Measurements from ENCODE around the gene GMDS. TPM values are rescaled to one million over a fixed set of nuclear protein-coding genes. Genes with fewer than 3 reads are reported as not detected.

Gene GMDS
- total RNA-seq, 8 experiments from 2014 or later = 4.5 to 61.7 (median 6.9) TPM

GRCh38 chr6:1864496-1864895 is 380.9 kb downstream of the GMDS start:
- Histone ChIP-seq H3K4me3 (no peak overlapping the region), H3K27ac (no peak overlapping the region), H3K4me1 (replicated peaks in 1 of 2) (no peaks in the 10 kb centered on the region)
- no peak for ATAC-seq (replicated peaks in 6 of 8)
- 20 to 93% (median 41%) methylated on average over 1 to 3 of the region's 3 CpGs; no CpG with 5 or more reads in 4 of the 10 experiments for WGBS, 10 experiments
- in situ Hi-C loops (cut with MboI; ENCODE audit: low pct_unique_long_range_greater_than_20kb in 2 of 9, low sequenced_read_pairs in 9 of 9, unreplicated experiment in 9 of 9) = no loop called here

GRCh38 chr6:1862411-1862810 is 383.0 kb downstream of the GMDS start:
- ATAC-seq (replicated peaks in 6 of 8) = no peak
- H3K4me1 ChIP-seq (replicated peaks in 1 of 2) = no peaks in the 10 kb centered on the region
- H3K4me3 ChIP-seq = no peak overlapping the region
- in situ Hi-C loops (cut with MboI; ENCODE audit: low pct_unique_long_range_greater_than_20kb in 2 of 9, low sequenced_read_pairs in 9 of 9, unreplicated experiment in 9 of 9) = no loop called here
- H3K27ac ChIP-seq = no peak overlapping the region
- 9 to 92% (median 76%) methylated on average over 1 to 2 of the region's 2 CpGs; no CpG with 5 or more reads in 1 of the 10 experiments for WGBS, 10 experiments

- no peak for ATAC-seq (replicated peaks in 6 of 8)
- WGBS, 10 experiments = 86 to 100% (median 100%) methylated on average over 1 to 3 of the region's 4 CpGs; no CpG with 5 or more reads in 1 of the 10 experiments
- H3K4me3 ChIP-seq = no peak overlapping the region
- H3K27ac ChIP-seq = no peak overlapping the region
- in situ Hi-C loops (cut with MboI; ENCODE audit: low pct_unique_long_range_greater_than_20kb in 2 of 9, low sequenced_read_pairs in 9 of 9, unreplicated experiment in 9 of 9) = no loop called here
- peaks cover 8% of the 10 kb centered on the region in 2 donors for H3K4me1 ChIP-seq (replicated peaks in 1 of 2)
These were observed 384.6 kb downstream of the GMDS start for GRCh38 chr6:1860756-1861348.

DNA sequence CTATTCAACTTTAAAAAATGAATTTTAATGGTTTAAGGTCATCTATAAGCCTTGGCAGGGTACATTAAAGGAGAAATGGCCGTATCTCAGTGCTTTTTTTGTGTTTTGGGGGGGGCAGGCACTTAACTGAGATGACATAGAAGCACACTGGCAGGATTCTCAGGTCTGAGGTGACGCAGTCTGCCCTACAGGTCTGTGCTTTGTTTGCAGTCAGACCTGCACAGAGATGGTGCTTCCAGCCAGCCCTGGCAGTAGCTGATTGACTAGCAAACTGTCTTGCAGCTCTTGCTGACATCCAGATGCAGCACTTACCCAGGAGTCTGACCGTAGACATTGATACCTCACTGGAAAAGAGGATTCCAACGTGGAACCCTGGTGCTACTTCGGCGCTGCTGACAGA is 386.5 kb downstream of the GMDS start:
- 67 to 100% (median 88%) methylated on average over 1 to 4 of the region's 6 CpGs; no CpG with 5 or more reads in 4 of the 10 experiments for WGBS, 10 experiments
- ATAC-seq (replicated peaks in 6 of 8) = no peak
- in situ Hi-C loops (cut with MboI; ENCODE audit: low pct_unique_long_range_greater_than_20kb in 2 of 9, low sequenced_read_pairs in 9 of 9, unreplicated experiment in 9 of 9) = no loop called here

DNA sequence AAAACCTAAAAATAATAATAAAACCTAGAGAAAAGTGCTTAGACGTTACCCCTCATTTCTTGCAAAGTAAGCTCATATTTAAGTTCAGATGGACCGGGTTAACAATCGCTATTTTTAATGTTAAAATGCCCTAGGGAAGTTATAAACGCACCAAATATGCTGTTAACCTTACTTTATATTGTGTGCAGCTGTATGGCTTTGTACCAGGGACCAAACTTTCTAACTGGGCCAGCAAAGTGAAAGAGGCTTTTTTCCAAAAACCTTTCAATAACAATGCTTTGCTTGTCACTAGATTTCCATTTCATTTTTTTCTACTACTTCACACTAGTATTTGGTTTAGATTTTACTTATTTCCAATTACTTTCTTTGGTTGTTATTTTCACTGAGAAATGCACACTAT is 387.2 kb downstream of the GMDS start:
- WGBS, 10 experiments = 11 to 100% (median 62%) methylated on average over 1 to 4 of the region's 4 CpGs
- Histone ChIP-seq H3K4me1 (replicated peaks in 1 of 2) (peaks cover 9 to 10% of the 10 kb centered on the region in 2 donors), H3K27ac (no peak overlapping the region), H3K4me3 (no peak overlapping the region)
- ATAC-seq (replicated peaks in 6 of 8) = no peak
- in situ Hi-C loops (cut with MboI; ENCODE audit: low pct_unique_long_range_greater_than_20kb in 2 of 9, low sequenced_read_pairs in 9 of 9, unreplicated experiment in 9 of 9) = no loop called here

More for the DNA sequence above, 386.5 kb downstream of the GMDS start:
- no peak overlapping the region for H3K4me3 ChIP-seq
- H3K27ac ChIP-seq = no peak overlapping the region
- H3K4me1 ChIP-seq (replicated peaks in 1 of 2) = peaks cover 9 to 10% of the 10 kb centered on the region in 2 donors

GRCh38 chr6:1856381-1856780 is 389.0 kb downstream of the GMDS start:
- WGBS, 10 experiments = 0 to 50% (median 47%) methylated on average over 1 to 3 of the region's 3 CpGs; no CpG with 5 or more reads in 4 of the 10 experiments
- ATAC-seq (replicated peaks in 6 of 8) = peak; percentile 98 to 100 (median 100)
- Histone ChIP-seq H3K4me1 (replicated peaks in 1 of 2) (peaks cover 9 to 10% of the 10 kb centered on the region in 2 donors), H3K4me3 (no peak overlapping the region), H3K27ac (no peak overlapping the region)
- in situ Hi-C loops (cut with MboI; ENCODE audit: low pct_unique_long_range_greater_than_20kb in 2 of 9, low sequenced_read_pairs in 9 of 9, unreplicated experiment in 9 of 9) = no loop called here

- H3K27ac ChIP-seq = no peak overlapping the region
- 17 to 83% (median 50%) methylated on average over 1 to 4 of the region's 4 CpGs; no CpG with 5 or more reads in 3 of the 10 experiments for WGBS, 10 experiments
- peak in 3 of 8 experiments; percentile 12 to 57 (median 32) for ATAC-seq (replicated peaks in 6 of 8)
- in situ Hi-C loops (cut with MboI; ENCODE audit: low pct_unique_long_range_greater_than_20kb in 2 of 9, low sequenced_read_pairs in 9 of 9, unreplicated experiment in 9 of 9) = no loop called here
- H3K4me1 ChIP-seq (replicated peaks in 1 of 2) = peaks cover 12% of the 10 kb centered on the region in 2 donors
- H3K4me3 ChIP-seq = no peak overlapping the region
These were observed 389.5 kb downstream of the GMDS start for GRCh38 chr6:1855890-1856289.

GRCh38 chr6:1854296-1854695 is 391.1 kb downstream of the GMDS start:
- Histone ChIP-seq H3K4me1 (replicated peaks in 1 of 2) (peaks cover 26 to 27% of the 10 kb centered on the region in 2 donors), H3K27ac (no peak overlapping the region), H3K4me3 (no peak overlapping the region)
- WGBS, 10 experiments = 100% methylated on average over 1 to 2 of the region's 2 CpGs; no CpG with 5 or more reads in 2 of the 10 experiments
- in situ Hi-C loops (cut with MboI; ENCODE audit: low pct_unique_long_range_greater_than_20kb in 2 of 9, low sequenced_read_pairs in 9 of 9, unreplicated experiment in 9 of 9) = no loop called here
- ATAC-seq (replicated peaks in 6 of 8) = no peak

DNA sequence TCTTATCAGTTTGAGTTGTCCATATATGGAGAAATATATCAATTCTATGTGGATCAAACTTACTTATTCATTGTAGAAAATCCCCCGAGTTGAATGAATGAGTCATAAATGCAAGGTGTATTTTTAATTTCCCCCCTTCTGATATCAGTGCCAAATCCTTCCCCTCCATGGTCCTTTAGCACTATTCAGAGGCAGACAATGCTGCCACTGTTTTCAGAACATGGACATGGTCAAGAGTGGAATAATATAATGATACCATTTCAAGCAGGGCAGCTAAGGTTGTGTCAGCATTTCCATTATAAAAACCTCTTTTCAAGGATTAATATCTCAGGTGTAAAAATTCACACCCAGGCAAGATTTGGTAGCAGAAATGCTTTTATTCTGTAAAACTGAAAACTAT is 391.6 kb downstream of the GMDS start:
- WGBS, 10 experiments = 0 to 100% (median 80%) methylated on average over 1 of the region's 1 CpG; no CpG with 5 or more reads in 4 of the 10 experiments
- Histone ChIP-seq H3K4me1 (replicated peaks in 1 of 2) (peaks cover 26 to 27% of the 10 kb centered on the region in 2 donors), H3K27ac (no peak overlapping the region), H3K4me3 (no peak overlapping the region)
- ATAC-seq (replicated peaks in 6 of 8) = no peak
- in situ Hi-C loops (cut with MboI; ENCODE audit: low pct_unique_long_range_greater_than_20kb in 2 of 9, low sequenced_read_pairs in 9 of 9, unreplicated experiment in 9 of 9) = no loop called here

GRCh38 chr6:1851681-1852456 is 393.5 kb downstream of the GMDS start:
- H3K4me3 ChIP-seq = no peak overlapping the region
- in situ Hi-C loops (cut with MboI; ENCODE audit: low pct_unique_long_range_greater_than_20kb in 2 of 9, low sequenced_read_pairs in 9 of 9, unreplicated experiment in 9 of 9) = no loop called here
- WGBS, 10 experiments = 67 to 100% (median 86%) methylated on average over 1 to 10 of the region's 13 CpGs
- peaks cover 26 to 27% of the 10 kb centered on the region in 2 donors for H3K4me1 ChIP-seq (replicated peaks in 1 of 2)
- ATAC-seq (replicated peaks in 6 of 8) = no peak
- no peak overlapping the region for H3K27ac ChIP-seq

DNA sequence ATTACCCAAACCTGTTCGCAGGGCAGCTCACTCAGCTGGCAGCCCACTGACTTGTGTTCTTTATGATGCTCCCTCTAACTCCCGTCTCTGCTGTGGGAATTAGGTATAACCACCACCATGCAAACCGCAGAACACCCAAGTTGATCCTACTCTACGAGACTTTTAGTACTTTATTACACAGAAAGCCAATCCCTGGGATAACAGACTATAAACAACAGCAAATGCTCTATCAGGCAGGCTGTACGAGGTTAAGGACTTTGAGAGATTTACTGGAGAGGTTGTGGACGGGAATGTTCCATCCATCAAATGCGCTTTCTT is 394.6 kb downstream of the GMDS start:
- H3K4me1 ChIP-seq (replicated peaks in 1 of 2) = peaks cover 18 to 19% of the 10 kb centered on the region in 2 donors
- H3K27ac ChIP-seq = no peak overlapping the region
- H3K4me3 ChIP-seq = no peak overlapping the region
- 50 to 92% (median 83%) methylated on average over 1 to 7 of the region's 7 CpGs for WGBS, 10 experiments
- ATAC-seq (replicated peaks in 6 of 8) = no peak
- in situ Hi-C loops (cut with MboI; ENCODE audit: low pct_unique_long_range_greater_than_20kb in 2 of 9, low sequenced_read_pairs in 9 of 9, unreplicated experiment in 9 of 9) = no loop called here

- 25 to 97% (median 66%) methylated on average over 2 to 8 of the region's 8 CpGs; no CpG with 5 or more reads in 2 of the 10 experiments for WGBS, 10 experiments
- in situ Hi-C loops (cut with MboI; ENCODE audit: low pct_unique_long_range_greater_than_20kb in 2 of 9, low sequenced_read_pairs in 9 of 9, unreplicated experiment in 9 of 9) = no loop called here
- Histone ChIP-seq H3K4me1 (replicated peaks in 1 of 2) (peaks cover 16 to 18% of the 10 kb centered on the region in 2 donors), H3K27ac (no peak overlapping the region), H3K4me3 (no peak overlapping the region)
- ATAC-seq (replicated peaks in 6 of 8) = peak in 5 of 8 experiments; percentile 32 to 85 (median 52)
These were observed 395.1 kb downstream of the GMDS start for GRCh38 chr6:1850121-1850839.

- H3K27ac ChIP-seq = no peak overlapping the region
- WGBS, 10 experiments = 61 to 84% (median 76%) methylated on average over 2 to 5 of the region's 5 CpGs
- H3K4me1 ChIP-seq (replicated peaks in 1 of 2) = peaks cover 16 to 18% of the 10 kb centered on the region in 2 donors
- no peak for ATAC-seq (replicated peaks in 6 of 8)
- no peak overlapping the region for H3K4me3 ChIP-seq
- in situ Hi-C loops (cut with MboI; ENCODE audit: low pct_unique_long_range_greater_than_20kb in 2 of 9, low sequenced_read_pairs in 9 of 9, unreplicated experiment in 9 of 9) = no loop called here
These were observed 395.7 kb downstream of the GMDS start for GRCh38 chr6:1849691-1850090.

Measured in motor neuron (in vitro differentiated cells).